Neuronal stem cell (in vitro differentiated cells): ENCODE data around the gene CPSF4.

Experiments
- DNase-seq: peaks from one replicate; pipeline ENCODE4 v3.0.0-alpha.2; 2013; ENCODE audit warnings: low spot score
- H2AFZ ChIP-seq: one replicate; pipeline ENCODE4 v1.6.1; 2013; ENCODE audit warnings: mild to moderate bottlenecking, low read length, inconsistent platforms
- H2AK5ac ChIP-seq: 2 replicates; pipeline ENCODE4 v1.6.1; 2013; ENCODE audit warnings: low read depth, mild to moderate bottlenecking, inconsistent platforms, low read length, moderate library complexity, mixed read lengths
- H2BK120ac ChIP-seq: 2 replicates; pipeline ENCODE4 v1.6.1; 2013; ENCODE audit warnings: low read depth, mild to moderate bottlenecking, inconsistent platforms, low read length, moderate library complexity, mixed read lengths
- H2BK12ac ChIP-seq: one replicate; pipeline ENCODE4 v1.6.1; 2013; ENCODE audit warnings: low read length, inconsistent platforms
- H2BK15ac ChIP-seq: 2 replicates; pipeline ENCODE4 v1.6.1; 2013; ENCODE audit warnings: mild to moderate bottlenecking, low read length, inconsistent platforms, mixed read lengths
- H2BK5ac ChIP-seq: one replicate; pipeline ENCODE4 v1.6.1; 2013; ENCODE audit warnings: inconsistent platforms, mild to moderate bottlenecking, low read length, moderate library complexity
- H3K14ac ChIP-seq: one replicate; pipeline ENCODE4 v1.6.1; 2013; ENCODE audit warnings: low read length, inconsistent platforms
- H3K18ac ChIP-seq: 2 replicates; pipeline ENCODE4 v1.6.1; 2013; ENCODE audit warnings: low read length, inconsistent platforms
- H3K23ac ChIP-seq: 2 replicates; pipeline ENCODE4 v1.6.1; 2013; ENCODE audit warnings: low read depth, mild to moderate bottlenecking, mixed read lengths, low read length, inconsistent platforms; ENCODE audit not compliant: poor library complexity
- H3K27ac ChIP-seq: replicated peaks from 3 replicates; pipeline ENCODE4 v1.5.1; 2013; ENCODE audit warnings: low read length, inconsistent platforms
- H3K27me3 ChIP-seq, 3 experiments: 2 replicates each; pipeline ENCODE4 v1.6.1; 2013; ENCODE audit warnings: low read length in 3 of 3, mild to moderate bottlenecking in 2 of 3, inconsistent platforms in 1 of 3, low read depth in 1 of 3, mixed read lengths in 1 of 3, moderate library complexity in 1 of 3; ENCODE audit not compliant: control insufficient read depth in 3 of 3, insufficient read depth in 3 of 3
- H3K36me3 ChIP-seq, 2 donors: replicated peaks in 1 of 2; 2 replicates each; pipeline ENCODE4 v1.6.1; 2013; ENCODE audit warnings: low read length in 2 of 2; ENCODE audit not compliant: control insufficient read depth in 2 of 2, insufficient read depth in 2 of 2
- H3K4ac ChIP-seq: 2 replicates; pipeline ENCODE4 v1.6.1; 2013; ENCODE audit warnings: inconsistent platforms, mild to moderate bottlenecking, low read length, moderate library complexity
- H3K4me1 ChIP-seq, 2 donors: 1 replicate in 1 of 2; 2 replicates in 1 of 2; pipeline ENCODE4 v1.6.1; 2013; ENCODE audit warnings: low read length in 2 of 2, low read depth in 1 of 2; ENCODE audit not compliant: control insufficient read depth in 2 of 2, insufficient read depth in 1 of 2
- H3K4me2 ChIP-seq: one replicate; pipeline ENCODE4 v1.6.1; 2013; ENCODE audit warnings: mild to moderate bottlenecking, low read length, inconsistent platforms; ENCODE audit not compliant: insufficient read depth, poor library complexity, severe bottlenecking
- H3K4me3 ChIP-seq, 2 donors: 2 replicates each; pipeline ENCODE4 v1.5.1; 2013; ENCODE audit warnings: low read length in 2 of 2, mild to moderate bottlenecking in 2 of 2, inconsistent platforms in 1 of 2, moderate library complexity in 1 of 2
- H3K79me1 ChIP-seq: one replicate; pipeline ENCODE4 v1.6.1; 2013; ENCODE audit warnings: low read depth, mild to moderate bottlenecking, inconsistent platforms, low read length, moderate library complexity
- H3K9ac ChIP-seq: one replicate; pipeline ENCODE4 v1.6.1; 2013; ENCODE audit warnings: mild to moderate bottlenecking, low read depth, low read length, inconsistent platforms; ENCODE audit not compliant: poor library complexity
- H3K9me3 ChIP-seq, 2 donors: replicated peaks in 1 of 2; 2 replicates each; pipeline versions ENCODE3 to v1.6.1; 2013; ENCODE audit warnings: low read length in 2 of 2, mild to moderate bottlenecking in 2 of 2, inconsistent platforms in 1 of 2, low read depth in 1 of 2, mixed read lengths in 1 of 2, moderate library complexity in 1 of 2; ENCODE audit not compliant: control insufficient read depth in 2 of 2, insufficient read depth in 1 of 2
- H4K8ac ChIP-seq: one replicate; pipeline ENCODE4 v1.6.1; 2013; ENCODE audit warnings: low read depth, mild to moderate bottlenecking, inconsistent platforms, low read length, moderate library complexity
- H4K91ac ChIP-seq: one replicate; pipeline ENCODE4 v1.6.1; 2013; ENCODE audit warnings: low read length, low read depth, mild to moderate bottlenecking, inconsistent platforms; ENCODE audit not compliant: poor library complexity
- WGBS, 2 donors: extraction: QIAGEN DNeasy Blood & Tissue Kit; methylation state at CpG; one replicate each; pipeline ENCODE4 v1.1.7; 2013; ENCODE audit warnings: missing lambda C conversion rate in 2 of 2, mixed read lengths in 1 of 2; ENCODE audit not compliant: insufficient read length in 2 of 2, insufficient replicate concordance in 1 of 2; ENCODE audit errors: extremely low coverage in 2 of 2; 5-methylcytosine and 5-hydroxymethylcytosine counted together

The CPSF4 gene

DNA sequence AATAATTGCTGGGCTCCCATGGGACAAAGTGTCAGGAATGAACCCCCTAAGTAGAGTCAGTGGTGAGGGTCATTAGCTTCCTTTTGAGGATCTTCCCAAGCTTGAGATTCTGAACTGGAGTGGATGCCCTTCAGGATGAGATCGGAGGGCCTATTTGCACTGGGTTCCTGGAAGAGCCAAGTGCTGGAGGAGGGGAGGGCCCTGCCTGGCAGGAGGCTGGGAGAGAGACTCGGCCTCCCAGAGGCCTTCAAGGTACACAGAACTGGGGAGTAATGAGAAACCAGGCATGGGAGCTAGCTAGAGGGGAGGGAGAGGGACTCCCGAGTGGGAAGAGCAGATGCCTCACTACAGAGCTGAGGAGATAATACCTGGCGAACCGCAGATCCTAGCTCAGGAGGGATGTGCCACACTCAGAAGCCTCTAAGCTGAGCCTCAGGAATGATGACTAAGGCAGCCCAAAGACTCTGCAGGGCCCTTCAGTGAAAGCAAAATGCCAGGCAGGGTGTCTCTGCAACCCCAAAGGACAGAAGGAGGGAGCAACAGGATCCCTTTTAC is 39.8 kb upstream of the CPSF4 start:
- no peak overlapping the region for H2AFZ ChIP-seq
- no peaks in the 10 kb centered on the region for H3K79me1 ChIP-seq
- H3K27ac ChIP-seq: no peak overlapping the region
- no peak overlapping the region for H3K18ac ChIP-seq
- peaks cover 0 to 3% of the 10 kb centered on the region in 2 donors for H3K4me1 ChIP-seq
- no peak for DNase-seq
- no peak overlapping the region for H2BK12ac ChIP-seq
- no peak overlapping the region for H2AK5ac ChIP-seq
- no peaks in the 10 kb centered on the region for H3K9me3 ChIP-seq
- no peak overlapping the region for H2BK15ac ChIP-seq
- H2BK120ac ChIP-seq: no peak overlapping the region
- H3K23ac ChIP-seq: no peak overlapping the region
- H3K27me3 ChIP-seq: no peaks in the 10 kb centered on the region
- no peak overlapping the region for H4K8ac ChIP-seq
- no peak overlapping the region for H3K14ac ChIP-seq
- H4K91ac ChIP-seq: no peak overlapping the region
- no CpG with 5 or more reads among the region's 5 CpGs for WGBS, 2 donors
- H3K36me3 ChIP-seq: peaks cover 66 to 97% of the 10 kb centered on the region in 2 donors
- H3K4me2 ChIP-seq: no peak overlapping the region
- H3K4ac ChIP-seq: no peak overlapping the region
- no peak overlapping the region for H3K9ac ChIP-seq
- H2BK5ac ChIP-seq: no peak overlapping the region
- H3K4me3 ChIP-seq: no peak overlapping the region

DNA sequence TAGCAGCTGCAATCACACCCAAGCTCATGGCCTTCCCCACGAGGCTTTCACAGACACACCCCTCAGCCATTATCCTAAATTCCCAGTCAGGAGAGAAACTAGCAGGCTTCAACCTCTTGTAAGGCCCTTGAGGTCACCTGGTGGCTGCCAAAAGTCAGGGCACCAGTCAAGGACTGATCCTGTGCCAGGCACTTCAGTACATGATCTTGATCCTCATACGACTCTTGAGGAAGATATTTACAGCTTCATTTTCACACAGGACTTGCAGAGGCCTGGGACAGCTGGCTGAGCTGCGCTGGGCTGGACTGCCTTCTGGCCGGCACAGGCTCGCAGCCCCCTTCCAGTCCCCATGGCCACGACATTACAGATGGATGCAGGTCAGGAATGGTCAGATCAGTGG is 39.1 kb upstream of the CPSF4 start:
- Histone ChIP-seq H3K18ac (no peak overlapping the region), H4K91ac (no peak overlapping the region), H3K36me3 (peaks cover 70 to 97% of the 10 kb centered on the region in 2 donors), H2BK15ac (no peak overlapping the region), H3K4me1 (peaks cover 0 to 2% of the 10 kb centered on the region in 2 donors), H2BK120ac (no peak overlapping the region), H4K8ac (no peak overlapping the region), H3K27ac (no peak overlapping the region), H3K23ac (no peak overlapping the region), H3K9me3 (no peaks in the 10 kb centered on the region), H3K27me3 (no peaks in the 10 kb centered on the region), H3K4me2 (no peak overlapping the region), H2AK5ac (no peak overlapping the region), H2AFZ (no peak overlapping the region), H3K4ac (no peak overlapping the region), H2BK5ac (peak overlapping the region; percentile 4), H3K79me1 (peaks cover 4% of the 10 kb centered on the region), H3K4me3 (no peak overlapping the region), H2BK12ac (no peak overlapping the region), H3K14ac (no peak overlapping the region), H3K9ac (no peak overlapping the region)
- no peak for DNase-seq
- no CpG with 5 or more reads among the region's 6 CpGs for WGBS, 2 donors

DNA sequence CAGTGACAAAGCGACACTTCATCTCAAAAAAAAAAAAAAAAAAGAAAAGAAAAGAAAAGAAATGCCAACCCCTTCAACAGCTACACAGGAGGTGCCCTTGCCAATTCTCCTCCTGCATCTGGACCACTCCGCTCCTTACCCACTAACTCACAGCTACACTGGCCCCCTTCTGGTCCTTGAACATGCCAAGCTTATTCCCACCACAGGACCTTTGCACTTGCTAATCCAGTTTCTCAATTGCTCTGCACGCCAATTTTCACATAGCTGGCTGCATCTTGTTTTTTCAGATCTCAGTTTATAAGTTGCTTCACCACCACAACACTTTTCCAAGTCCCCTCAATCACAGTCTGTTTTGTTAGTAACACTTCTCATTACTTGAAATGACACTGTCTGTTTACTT is 35.9 kb upstream of the CPSF4 start:
- no peak overlapping the region for H3K4me2 ChIP-seq
- no peak overlapping the region for H3K4me3 ChIP-seq
- peaks cover 10% of the 10 kb centered on the region for H3K79me1 ChIP-seq
- H3K4ac ChIP-seq: no peak overlapping the region
- H3K9me3 ChIP-seq: no peaks in the 10 kb centered on the region
- H4K8ac ChIP-seq: no peak overlapping the region
- H3K27me3 ChIP-seq: no peaks in the 10 kb centered on the region
- H3K27ac ChIP-seq: no peak overlapping the region
- no peak overlapping the region for H3K18ac ChIP-seq
- H2AK5ac ChIP-seq: no peak overlapping the region
- H2AFZ ChIP-seq: no peak overlapping the region
- WGBS, 2 donors: no CpG with 5 or more reads among the region's 3 CpGs
- H3K14ac ChIP-seq: no peak overlapping the region
- H2BK120ac ChIP-seq: no peak overlapping the region
- no peak overlapping the region for H3K23ac ChIP-seq
- no peak for DNase-seq
- H2BK5ac ChIP-seq: no peak overlapping the region
- H2BK15ac ChIP-seq: no peak overlapping the region
- no peak overlapping the region for H3K9ac ChIP-seq
- H4K91ac ChIP-seq: no peak overlapping the region
- no peak overlapping the region for H2BK12ac ChIP-seq
- peaks cover 59 to 77% of the 10 kb centered on the region in 2 donors for H3K36me3 ChIP-seq
- peaks cover 0 to 10% of the 10 kb centered on the region in 2 donors for H3K4me1 ChIP-seq

DNA sequence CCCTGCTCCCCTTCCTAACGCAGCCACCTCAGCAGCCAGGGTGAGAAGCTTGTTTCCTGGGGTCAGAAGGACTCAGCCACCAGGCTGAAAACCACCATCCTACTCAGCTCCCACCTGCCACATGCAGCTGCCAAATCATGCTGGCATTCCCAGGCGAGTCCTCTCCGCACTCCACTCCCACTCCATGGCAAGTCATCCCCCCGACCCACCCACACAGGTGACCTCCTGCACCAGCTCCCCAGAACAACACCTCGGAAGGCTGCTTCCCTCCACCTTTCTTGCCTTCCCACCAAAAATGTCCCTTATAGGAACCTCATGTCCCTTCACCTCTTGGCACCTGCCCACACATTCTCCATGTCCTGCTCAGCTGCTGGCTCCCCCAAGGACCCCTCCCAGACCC is 35.0 kb upstream of the CPSF4 start:
- Histone ChIP-seq H3K79me1 (peaks cover 15% of the 10 kb centered on the region), H2AFZ (no peak overlapping the region), H3K14ac (no peak overlapping the region), H3K4me1 (peaks cover 0 to 10% of the 10 kb centered on the region in 2 donors), H3K9ac (peak overlapping the region; percentile 22), H3K4me2 (no peak overlapping the region), H2BK120ac (no peak overlapping the region), H3K18ac (no peak overlapping the region), H2AK5ac (no peak overlapping the region), H4K8ac (no peak overlapping the region), H3K36me3 (peaks cover 51 to 68% of the 10 kb centered on the region in 2 donors), H3K23ac (no peak overlapping the region), H3K4ac (no peak overlapping the region), H2BK12ac (no peak overlapping the region), H3K27me3 (no peaks in the 10 kb centered on the region), H3K9me3 (no peaks in the 10 kb centered on the region), H4K91ac (no peak overlapping the region), H3K27ac (no peak overlapping the region), H2BK15ac (no peak overlapping the region), H2BK5ac (no peak overlapping the region), H3K4me3 (peak overlapping the region in 1 of 2 donors; percentile 22)
- no CpG with 5 or more reads among the region's 5 CpGs for WGBS, 2 donors
- no peak for DNase-seq
